IMR-90 (cell line): Measurements from ENCODE around the gene ARHGAP10.

ENCODE experiments used
- BHLHE40 ChIP-seq: fragments of 150-350 bp; IDR thresholded peaks from 2 replicates; pipeline ENCODE4 v1.6.1; 2016; ENCODE audit warnings: mild to moderate bottlenecking, low read depth, low read length
- CEBPB ChIP-seq: IDR thresholded peaks from 2 replicates; pipeline ENCODE4 v1.6.1; 2012; ENCODE audit warnings: low read depth, low read length, improper control_type of control experiment
- CTCF ChIP-seq: conservative IDR thresholded peaks from 2 replicates; pipeline ENCODE4 v1.5.1; 2012; ENCODE audit warnings: mild to moderate bottlenecking, low read depth, low read length, improper control_type of control experiment
- FOS ChIP-seq: fragments of 150-350 bp; IDR thresholded peaks from 2 replicates; pipeline ENCODE4 v1.6.1; 2016; ENCODE audit warnings: low read depth, low read length
- MXI1 ChIP-seq: IDR thresholded peaks from 2 replicates; pipeline ENCODE4 v1.6.1; 2012; ENCODE audit warnings: low read depth, mild to moderate bottlenecking, low read length, moderate library complexity, borderline replicate concordance
- NFE2L2 ChIP-seq: fragments of 150-350 bp; IDR thresholded peaks from 2 replicates; pipeline ENCODE4 v1.6.1; 2016; ENCODE audit warnings: low read depth, mild to moderate bottlenecking, low read length
- POLR2A ChIP-seq: IDR thresholded peaks from 2 replicates; pipeline ENCODE4 v1.6.1; 2012; ENCODE audit warnings: mild to moderate bottlenecking, low read depth, low read length
- RFX5 ChIP-seq: IDR thresholded peaks from 2 replicates; pipeline ENCODE4 v1.8.0; 2012; ENCODE audit warnings: low read depth, mild to moderate bottlenecking, low read length, moderate library complexity
- SMC3 ChIP-seq: fragments of 150-350 bp; IDR thresholded peaks from 2 replicates; pipeline ENCODE4 v1.6.1; 2016; ENCODE audit warnings: low read depth, mild to moderate bottlenecking, antibody characterized with exemption, low read length, moderate library complexity

DNA sequence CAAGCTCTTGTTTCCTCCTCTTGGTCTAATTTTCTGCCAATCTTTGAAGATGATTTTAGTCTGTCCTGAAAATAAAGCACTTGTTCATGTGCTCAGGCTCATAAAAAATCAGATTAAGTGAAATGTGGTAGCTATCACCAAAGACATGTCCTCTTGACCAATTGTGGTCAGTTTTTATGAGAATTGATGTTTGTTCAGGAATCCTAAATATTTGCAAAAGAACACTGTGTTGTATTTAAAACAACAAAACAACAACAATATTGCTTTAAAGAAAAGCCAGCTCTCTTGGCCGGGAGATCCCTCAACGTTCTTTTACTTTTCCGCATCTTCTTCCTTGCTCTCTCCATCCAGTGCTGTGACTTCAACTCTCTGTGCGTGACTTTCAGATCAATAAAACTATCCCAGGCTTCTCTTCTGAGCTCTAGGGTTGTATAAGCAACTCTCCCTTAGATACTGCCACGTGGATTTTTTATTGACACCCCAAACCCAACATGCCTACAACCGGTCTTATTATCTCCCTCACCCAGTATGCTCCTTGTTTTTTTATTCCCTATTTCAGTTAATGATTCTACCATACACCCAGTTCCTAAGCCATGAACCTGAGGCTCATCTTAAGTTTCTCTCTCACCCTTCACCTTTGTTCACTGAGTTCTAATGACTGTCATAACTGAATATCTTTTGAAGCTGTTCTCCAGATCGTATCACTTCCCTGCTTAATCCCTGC lies 309.9 kb downstream of the ARHGAP10 start:
- no peak for TF ChIP-seq MXI1
- TF ChIP-seq CEBPB = no peak
- TF ChIP-seq CTCF = no peak
- no peak for TF ChIP-seq POLR2A
- no peak for TF ChIP-seq RFX5
- no peak for TF ChIP-seq BHLHE40
- no peak for TF ChIP-seq FOS
- no peak for TF ChIP-seq SMC3
- TF ChIP-seq NFE2L2 = no peak
